HEK293T (cell line): ENCODE results near the gene ALKBH8.
"Not testable (repeated sequence)": the region's sequence is repeated elsewhere in the genome, so short reads cannot be mapped to it uniquely, and the experiment has no call there.

ENCODE experiments used
- CTCF ChIA-PET: fragments of 350-600 bp; formaldehyde crosslinking; extraction: SDS; loops from one replicate; lab custom pipeline; 2021; ENCODE audit warnings: antibody characterized with exemption, inconsistent platforms; lab: Yijun Ruan, JAX
- POLR2A ChIA-PET: fragments of 350-600 bp; formaldehyde crosslinking; extraction: SDS; loops from one replicate; lab custom pipeline; 2020; ENCODE audit warnings: antibody characterized with exemption, inconsistent platforms; lab: Yijun Ruan, JAX
- DNase-seq: peaks from one replicate; pipeline ENCODE4 v3.0.0; 2012; ENCODE audit warnings: mixed read lengths; ENCODE audit errors: extremely low spot score
- ARNT ChIP-seq: fragments of 450-650 bp; IDR thresholded peaks from 2 replicates; pipeline ENCODE4 v1.6.1; 2017; ENCODE audit warnings: mild to moderate bottlenecking
- BHLHE40 ChIP-seq: fragments of 450-650 bp; IDR thresholded peaks from 2 replicates; pipeline ENCODE4 v1.6.1; 2016; ENCODE audit warnings: mild to moderate bottlenecking, moderate library complexity, borderline replicate concordance
- CTBP1 ChIP-seq: fragments of 450-650 bp; IDR thresholded peaks from 2 replicates; pipeline ENCODE4 v1.6.1; 2016; ENCODE audit warnings: borderline replicate concordance
- ELF4 ChIP-seq: fragments of 450-650 bp; IDR thresholded peaks from 2 replicates; pipeline ENCODE4 v1.6.1; 2017; ENCODE audit warnings: antibody characterized with exemption
- FOXA1 ChIP-seq: fragments of 450-650 bp; IDR thresholded peaks from 2 replicates; pipeline ENCODE4 v1.6.1; 2016; ENCODE audit warnings: mild to moderate bottlenecking
- FOXK2 ChIP-seq: fragments of 450-650 bp; IDR thresholded peaks from 2 replicates; pipeline ENCODE4 v1.6.1; 2016; ENCODE audit warnings: mild to moderate bottlenecking
- FOXM1 ChIP-seq: fragments of 450-650 bp; IDR thresholded peaks from 2 replicates; pipeline ENCODE4 v1.6.1; 2017; ENCODE audit warnings: mild to moderate bottlenecking, borderline replicate concordance
- HDGF ChIP-seq: fragments of 450-650 bp; IDR thresholded peaks from 2 replicates; pipeline ENCODE4 v1.6.1; 2017; ENCODE audit warnings: antibody characterized with exemption, borderline replicate concordance
- L3MBTL2 ChIP-seq: fragments of 450-650 bp; conservative IDR thresholded peaks from 2 replicates; pipeline ENCODE4 v1.6.1; 2016; ENCODE audit warnings: mild to moderate bottlenecking
- LEF1 ChIP-seq: fragments of 450-650 bp; IDR thresholded peaks from 2 replicates; pipeline ENCODE4 v1.6.1; 2017; ENCODE audit warnings: mild to moderate bottlenecking, borderline replicate concordance
- NFRKB ChIP-seq: fragments of 450-650 bp; IDR thresholded peaks from 2 replicates; pipeline ENCODE4 v1.6.1; 2016; ENCODE audit warnings: mild to moderate bottlenecking, moderate library complexity
- PKNOX1 ChIP-seq: fragments of 450-650 bp; IDR thresholded peaks from 2 replicates; pipeline ENCODE4 v1.6.1; 2016
- SP1 ChIP-seq: fragments of 450-650 bp; IDR thresholded peaks from 2 replicates; pipeline ENCODE4 v1.6.1; 2017
- SUZ12 ChIP-seq: fragments of 450-650 bp; IDR thresholded peaks from 2 replicates; pipeline ENCODE4 v1.6.1; 2016; ENCODE audit warnings: mild to moderate bottlenecking
- TARDBP ChIP-seq: fragments of 450-650 bp; IDR thresholded peaks from 2 replicates; pipeline ENCODE4 v1.6.1; 2016
- ZNF384 ChIP-seq: fragments of 450-650 bp; IDR thresholded peaks from 2 replicates; pipeline ENCODE4 v1.6.1; 2016

ALKBH8 gene

GRCh38 chr11:107567739-107568335 lies 2.3 kb upstream of the ALKBH8 start:
- no peak for DNase-seq
- no peak for TF ChIP-seq FOXA1
- TF ChIP-seq CTBP1 = no peak
- no peak for TF ChIP-seq FOXM1
- no peak for TF ChIP-seq L3MBTL2
- TF ChIP-seq ARNT = no peak
- no peak for TF ChIP-seq ELF4
- no peak for TF ChIP-seq PKNOX1
- ChIA-PET POLR2A (interaction anchor here (1.2 to 1.5 kb wide), 2 partner anchors 9 to 10 kb away, joined by 3 to 4 read pairs; no protein-coding TSS in a partner anchor), CTCF (interaction anchor here (1.3 kb wide), 1 partner anchor 121 kb away, joined by 3 read pairs; no protein-coding TSS in a partner anchor)

- ChIA-PET POLR2A (interaction anchor here (0.7 to 1.6 kb wide), 5 partner anchors 9 to 123 kb away, joined by 3 to 4 read pairs (median 3); partner anchors contain the start of gene CWF19L2), CTCF (interaction anchor here (1.3 to 1.5 kb wide), 2 partner anchors 9 to 123 kb away, joined by 3 to 6 read pairs; no protein-coding TSS in a partner anchor)
- no peak for DNase-seq
- TF ChIP-seq ZNF384 (no peak), NFRKB (no peak), SP1 (no peak), HDGF (no peak), SUZ12 (no peak), TARDBP (no peak), LEF1 (no peak), FOXA1 (no peak), CTBP1 (no peak), ARNT (no peak), L3MBTL2 (no peak)
These were observed 1.0 kb upstream of the ALKBH8 start for GRCh38 chr11:107566569-107566968.

GRCh38 chr11:107565955-107566501 lies 493 bp upstream of the ALKBH8 start:
- not testable (repeated sequence) for DNase-seq
- CTCF ChIA-PET = interaction anchor here (0.6 to 3.5 kb wide), 4 partner anchors 9 to 123 kb away, joined by 3 to 40 read pairs (median 4); no protein-coding TSS in a partner anchor
- POLR2A ChIA-PET = interaction anchor here (0.6 to 1.6 kb wide), 6 partner anchors 8 to 190 kb away, joined by 3 to 4 read pairs (median 3); partner anchors contain the start of gene CWF19L2
- 0 out of 2 replicates have a peak, but pooled peaks have one; percentile 3 for TF ChIP-seq L3MBTL2

- POLR2A ChIA-PET = interaction anchor here (0.9 to 1.6 kb wide), 3 partner anchors 32 to 125 kb away, joined by 3 to 4 read pairs (median 3); no protein-coding TSS in a partner anchor
- CTCF ChIA-PET = interaction anchor here (3.5 kb wide), 1 partner anchor 124 kb away, joined by 40 read pairs; no protein-coding TSS in a partner anchor
- DNase-seq = peak; percentile 10
- TF ChIP-seq TARDBP (no peak), LEF1 (no peak), L3MBTL2 (no peak), PKNOX1 (no peak), ARNT (no peak)
These were observed 687 bp downstream of the ALKBH8 start for GRCh38 chr11:107564877-107565218.

GRCh38 chr11:107563702-107564101 lies 1.8 kb downstream of the ALKBH8 start:
- TF ChIP-seq LEF1 (no peak), FOXK2 (no peak), ARNT (no peak), HDGF (no peak), BHLHE40 (no peak), L3MBTL2 (peak; percentile 46)
- CTCF ChIA-PET = interaction anchor here (0.6 to 3.5 kb wide), 6 partner anchors 12 to 207 kb away, joined by 3 to 40 read pairs (median 4); no protein-coding TSS in a partner anchor
- peak; percentile 49 for DNase-seq
- POLR2A ChIA-PET = no interaction called here

GRCh38 chr11:107562647-107563208 lies 2.8 kb downstream of the ALKBH8 start:
- DNase-seq = no peak
- TF ChIP-seq ARNT (no peak), TARDBP (no peak), SUZ12 (no peak), SP1 (no peak), CTBP1 (no peak), FOXK2 (no peak), PKNOX1 (no peak), ZNF384 (no peak), L3MBTL2 (no peak), ELF4 (no peak), LEF1 (no peak), FOXM1 (no peak), NFRKB (no peak), BHLHE40 (no peak), HDGF (no peak), FOXA1 (no peak)
- ChIA-PET POLR2A (interaction anchor here (1.3 kb wide), 1 partner anchor 209 kb away, joined by 3 read pairs; no protein-coding TSS in a partner anchor), CTCF (interaction anchor here (0.6 to 3.5 kb wide), 7 partner anchors 13 to 208 kb away, joined by 3 to 40 read pairs (median 4); no protein-coding TSS in a partner anchor)
